HepG2 (cell line): ENCODE measurements around the gene SMLR1. TPM values are rescaled to one million over a fixed set of nuclear protein-coding genes. Genes with fewer than 3 reads are reported as not detected.

Source experiments
- ETV5 ChIP-seq: IDR thresholded peaks from 2 replicates; pipeline ENCODE4 v1.6.1; 2018; ENCODE audit warnings: missing biosample characterization, missing genetic modification reagents, inconsistent platforms, borderline replicate concordance
- HNRNPUL1 ChIP-seq: fragments of 200-400 bp; formaldehyde crosslinking; IDR thresholded peaks from 2 replicates; pipeline ENCODE4 v1.6.1; 2017; ENCODE audit warnings: low read depth, mild to moderate bottlenecking, low read length, moderate library complexity
- KMT2A ChIP-seq: sonication (generic); formaldehyde crosslinking; IDR thresholded peaks from 2 replicates; pipeline ENCODE4 v1.4.0; 2020; ENCODE audit warnings: missing genetic modification reagents
- MAFF ChIP-seq: IDR thresholded peaks from 2 replicates; pipeline ENCODE4 v1.6.1; 2011; ENCODE audit warnings: low read depth, low read length, improper control_type of control experiment
- MTF1 ChIP-seq: sonication (generic); formaldehyde crosslinking; IDR thresholded peaks from 2 replicates; pipeline ENCODE4 v1.5.0; 2020; ENCODE audit warnings: missing genetic modification reagents
- NCOA2 ChIP-seq: sonication (generic); formaldehyde crosslinking; IDR thresholded peaks from 2 replicates; pipeline ENCODE4 v1.8.0; 2022; ENCODE audit warnings: inconsistent platforms
- ONECUT2 ChIP-seq: sonication (generic); formaldehyde crosslinking; IDR thresholded peaks from 2 replicates; pipeline ENCODE4 v1.4.0; 2020; ENCODE audit warnings: missing genetic modification reagents
- POLR2G ChIP-seq: fragments of 200-400 bp; formaldehyde crosslinking; IDR thresholded peaks from 2 replicates; pipeline ENCODE4 v1.6.1; 2018; ENCODE audit warnings: mild to moderate bottlenecking, low read depth, low read length, moderate library complexity
- RAD21 ChIP-seq: fragments of 450-650 bp; formaldehyde crosslinking; IDR thresholded peaks from 2 replicates; pipeline ENCODE4 v1.5.0; 2020; ENCODE audit warnings: mild to moderate bottlenecking
- REPIN1 ChIP-seq: sonication (generic); formaldehyde crosslinking; IDR thresholded peaks from 2 replicates; pipeline ENCODE4 v1.8.0; 2022; ENCODE audit warnings: missing genetic modification reagents, low read depth, mild to moderate bottlenecking, borderline replicate concordance
- SNAPC2 ChIP-seq: sonication (generic); formaldehyde crosslinking; IDR thresholded peaks from 2 replicates; pipeline ENCODE4 v1.8.1; 2022; ENCODE audit warnings: mild to moderate bottlenecking, missing genetic modification reagents
- SSRP1 ChIP-seq: IDR thresholded peaks from 2 replicates; pipeline ENCODE4 v1.6.1; 2016; ENCODE audit warnings: control low read depth
- ZNF331 ChIP-seq: sonication (generic); formaldehyde crosslinking; IDR thresholded peaks from 2 replicates; pipeline ENCODE4 v1.4.0; 2020; ENCODE audit warnings: missing genetic modification reagents
- ZNF34 ChIP-seq: sonication (generic); formaldehyde crosslinking; IDR thresholded peaks from 2 replicates; pipeline ENCODE4 v1.4.0; 2020; ENCODE audit warnings: mild to moderate bottlenecking, missing genetic modification reagents, borderline replicate concordance
- ZNF879 ChIP-seq: sonication (generic); formaldehyde crosslinking; IDR thresholded peaks from 2 replicates; pipeline ENCODE4 v1.8.1; 2023; ENCODE audit warnings: missing genetic modification reagents
- polyA plus RNA-seq, 8 experiments: library from polyadenylated mRNA; depleted of rRNA in 3 of 8; stranded (reverse) in 7 of 8; unstranded in 1 of 8; fragments of >200 nt; fragmentation: Illumina TruSeq in 4 of 8; extraction: Trizol in 4 of 8; gene quantifications; 2 replicates each; pipeline versions ENCODE4 v1.2.1 to v1.2.3, GENCODE V29; 2011 to 2016; ENCODE audit warnings: low read depth in 4 of 8, missing spikeins in 1 of 8, mixed read lengths in 1 of 8; ENCODE audit not compliant: insufficient read depth in 1 of 8
- total RNA-seq, 5 experiments: library from RNA; depleted of rRNA; stranded (reverse); fragments of >200 nt; fragmentation: Illumina TruSeq; extraction: Trizol; gene quantifications; 2 replicates each; pipeline ENCODE4 v1.2.3, GENCODE V29; 2016; ENCODE audit warnings: low read depth in 1 of 5
- TF ChIP-seq, protein P1 (sequence below), 2 experiments: sonication (generic) in 1 of 2; formaldehyde crosslinking in 1 of 2; IDR thresholded peaks; 2 replicates each; pipeline versions ENCODE4 v1.6.1 to v1.9.0; 2014 to 2022; ENCODE audit warnings: antibody characterized with exemption in 1 of 2, borderline replicate concordance in 1 of 2, inconsistent platforms in 1 of 2, low read depth in 1 of 2, missing genetic modification reagents in 1 of 2

SMLR1 gene
- total and polyA plus RNA-seq, 2 of the 13 experiments (the other 11 are each of a cell fraction or from before 2014, with no cell fraction given), result 41.8 to 104 TPM

- TF ChIP-seq, protein P1, sequence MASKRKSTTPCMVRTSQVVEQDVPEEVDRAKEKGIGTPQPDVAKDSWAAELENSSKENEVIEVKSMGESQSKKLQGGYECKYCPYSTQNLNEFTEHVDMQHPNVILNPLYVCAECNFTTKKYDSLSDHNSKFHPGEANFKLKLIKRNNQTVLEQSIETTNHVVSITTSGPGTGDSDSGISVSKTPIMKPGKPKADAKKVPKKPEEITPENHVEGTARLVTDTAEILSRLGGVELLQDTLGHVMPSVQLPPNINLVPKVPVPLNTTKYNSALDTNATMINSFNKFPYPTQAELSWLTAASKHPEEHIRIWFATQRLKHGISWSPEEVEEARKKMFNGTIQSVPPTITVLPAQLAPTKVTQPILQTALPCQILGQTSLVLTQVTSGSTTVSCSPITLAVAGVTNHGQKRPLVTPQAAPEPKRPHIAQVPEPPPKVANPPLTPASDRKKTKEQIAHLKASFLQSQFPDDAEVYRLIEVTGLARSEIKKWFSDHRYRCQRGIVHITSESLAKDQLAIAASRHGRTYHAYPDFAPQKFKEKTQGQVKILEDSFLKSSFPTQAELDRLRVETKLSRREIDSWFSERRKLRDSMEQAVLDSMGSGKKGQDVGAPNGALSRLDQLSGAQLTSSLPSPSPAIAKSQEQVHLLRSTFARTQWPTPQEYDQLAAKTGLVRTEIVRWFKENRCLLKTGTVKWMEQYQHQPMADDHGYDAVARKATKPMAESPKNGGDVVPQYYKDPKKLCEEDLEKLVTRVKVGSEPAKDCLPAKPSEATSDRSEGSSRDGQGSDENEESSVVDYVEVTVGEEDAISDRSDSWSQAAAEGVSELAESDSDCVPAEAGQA (IDR thresholded peaks at IDR 0.05; ENCODE audit: low read depth), result no peak
- TF ChIP-seq, protein P1 (CRISPR knock-in tag; IDR thresholded peaks at IDR 0.05; ENCODE audit: borderline replicate concordance), result no peak
- TF ChIP-seq ONECUT2, result no peak
- no peak for TF ChIP-seq ZNF879 (CRISPR knock-in tag)
- TF ChIP-seq ZNF34, result no peak
- 0 out of 2 replicates have a peak, but pooled peaks have one; percentile 21 for TF ChIP-seq ZNF331 (CRISPR knock-in tag)
- TF ChIP-seq SNAPC2 (CRISPR knock-in tag), result no peak
- no peak for TF ChIP-seq REPIN1 (CRISPR knock-in tag)
- TF ChIP-seq KMT2A (CRISPR knock-in tag), result no peak
- no peak for TF ChIP-seq ETV5 (CRISPR knock-in tag)
- no peak for TF ChIP-seq POLR2G
- TF ChIP-seq SSRP1, result 0 out of 2 replicates have a peak, but pooled peaks have one; percentile 42
- TF ChIP-seq MAFF, result peak; percentile 96
- no peak for TF ChIP-seq HNRNPUL1
- peak; percentile 96 for TF ChIP-seq RAD21
- TF ChIP-seq NCOA2 (CRISPR knock-in tag), result no peak
- no peak for TF ChIP-seq MTF1 (CRISPR knock-in tag)
Measured at GRCh38 chr6:130885392-130886192, 58.4 kb downstream of the SMLR1 start (continued).
